ENCODE measurements around the gene IDI2. TPM values are rescaled to one million over a fixed set of nuclear protein-coding genes. Genes with fewer than 3 reads are reported as not detected.
"Not testable (repeated sequence)": the region's sequence is repeated elsewhere in the genome, so short reads cannot be mapped to it uniquely, and the experiment has no call there.

Gene IDI2
- polyA plus RNA-seq, 4 donors = 0.03 TPM; not detected in 3

GRCh38 chr10:1011696-1012095 is 14.0 kb downstream of the IDI2 start:
- Histone ChIP-seq H3K36me3 (ENCODE audit: control insufficient read depth in 3 of 3, insufficient read depth in 2 of 3, low read depth in 1 of 3, low read length in 3 of 3) (peaks cover 27 to 79% (median 32%) of the 10 kb centered on the region in 3 donors), H3K27me3 (ENCODE audit: control insufficient read depth in 3 of 3, insufficient read depth in 3 of 3, low read length in 3 of 3) (no peaks in the 10 kb centered on the region), H3K9me3 (ENCODE audit: control insufficient read depth in 2 of 2, insufficient read depth in 1 of 2, low read depth in 1 of 2, low read length in 1 of 2) (no peaks in the 10 kb centered on the region), H3K4me1 (ENCODE audit: control insufficient read depth in 3 of 3, insufficient read depth in 2 of 3, low read depth in 1 of 3, low read length in 2 of 3) (no peaks in the 10 kb centered on the region), H3K27ac (ENCODE audit: low read depth in 1 of 3, low read length in 2 of 3) (no peak overlapping the region), H3K4me3 (ENCODE audit: low read depth in 1 of 3, low read length in 3 of 3) (no peak overlapping the region)
- DNase-seq = no peak
- WGBS, 3 donors = 95 to 97% (median 96%) methylated on average over 16 of the region's 16 CpGs
- no peak for FAIRE-seq

- H3K4me3 ChIP-seq (ENCODE audit: low read depth in 1 of 3, low read length in 3 of 3) = no peak overlapping the region
- no peaks in the 10 kb centered on the region for H3K27me3 ChIP-seq (ENCODE audit: control insufficient read depth in 3 of 3, insufficient read depth in 3 of 3, low read length in 3 of 3)
- H3K9me3 ChIP-seq (ENCODE audit: control insufficient read depth in 2 of 2, insufficient read depth in 1 of 2, low read depth in 1 of 2, low read length in 1 of 2) = no peaks in the 10 kb centered on the region
- FAIRE-seq = no peak
- no peak overlapping the region for H3K27ac ChIP-seq (ENCODE audit: low read depth in 1 of 3, low read length in 2 of 3)
- H3K36me3 ChIP-seq (ENCODE audit: control insufficient read depth in 3 of 3, insufficient read depth in 2 of 3, low read depth in 1 of 3, low read length in 3 of 3) = peaks cover 26 to 83% (median 35%) of the 10 kb centered on the region in 3 donors
- WGBS, 3 donors = 92 to 95% (median 93%) methylated on average over 7 of the region's 7 CpGs
- H3K4me1 ChIP-seq (ENCODE audit: control insufficient read depth in 3 of 3, insufficient read depth in 2 of 3, low read depth in 1 of 3, low read length in 2 of 3) = no peaks in the 10 kb centered on the region
- DNase-seq = no peak
These were observed 15.0 kb downstream of the IDI2 start for GRCh38 chr10:1010703-1011102.

- H3K4me3 ChIP-seq (ENCODE audit: low read depth in 1 of 3, low read length in 3 of 3); FAIRE-seq; DNase-seq; H3K9me3 ChIP-seq (ENCODE audit: control insufficient read depth in 2 of 2, insufficient read depth in 1 of 2, low read depth in 1 of 2, low read length in 1 of 2); H3K4me1 ChIP-seq (ENCODE audit: control insufficient read depth in 3 of 3, insufficient read depth in 2 of 3, low read depth in 1 of 3, low read length in 2 of 3); H3K27ac ChIP-seq (ENCODE audit: low read depth in 1 of 3, low read length in 2 of 3); H3K27me3 ChIP-seq (ENCODE audit: control insufficient read depth in 3 of 3, insufficient read depth in 3 of 3, low read length in 3 of 3): not testable (repeated sequence)
- 66 to 76% (median 71%) methylated on average over 7 of the region's 8 CpGs for WGBS, 3 donors
- peaks cover 26 to 83% (median 36%) of the 10 kb centered on the region in 3 donors for H3K36me3 ChIP-seq (ENCODE audit: control insufficient read depth in 3 of 3, insufficient read depth in 2 of 3, low read depth in 1 of 3, low read length in 3 of 3)
These were observed 15.7 kb downstream of the IDI2 start for GRCh38 chr10:1009947-1010346.

DNA sequence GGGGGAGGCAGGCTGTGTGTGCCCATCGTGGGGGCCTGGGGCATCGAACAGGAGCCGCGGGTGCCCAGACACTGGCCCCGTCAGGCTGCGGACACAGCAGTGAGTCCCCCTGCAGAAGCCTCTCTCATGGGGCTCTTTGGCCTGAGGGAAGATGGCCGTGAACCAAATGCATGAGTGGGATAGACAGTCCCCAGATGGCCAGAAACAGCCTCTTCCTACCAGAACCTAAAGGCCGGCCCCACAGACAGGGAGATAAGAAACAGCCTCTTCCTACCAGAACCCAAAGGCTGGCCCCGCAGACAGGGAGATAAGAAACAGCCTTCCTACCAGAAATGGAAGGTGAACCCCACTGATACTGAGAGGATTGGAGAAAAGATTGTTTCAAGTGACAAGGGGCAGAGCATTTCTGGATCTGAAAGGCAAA is 16.6 kb downstream of the IDI2 start:
- 94 to 98% (median 97%) methylated on average over 9 of the region's 9 CpGs for WGBS, 3 donors
- peaks cover 33 to 84% (median 34%) of the 10 kb centered on the region in 3 donors for H3K36me3 ChIP-seq (ENCODE audit: control insufficient read depth in 3 of 3, insufficient read depth in 2 of 3, low read depth in 1 of 3, low read length in 3 of 3)
- FAIRE-seq = no peak

GRCh38 chr10:1007583-1007982 is 18.1 kb downstream of the IDI2 start:
- 87 to 91% (median 88%) methylated on average over 10 of the region's 10 CpGs for WGBS, 3 donors
- DNase-seq = no peak

More for the DNA sequence above, 16.6 kb downstream of the IDI2 start:
- H3K4me3 ChIP-seq (ENCODE audit: low read depth in 1 of 3, low read length in 3 of 3) = no peak overlapping the region
- H3K27me3 ChIP-seq (ENCODE audit: control insufficient read depth in 3 of 3, insufficient read depth in 3 of 3, low read length in 3 of 3) = no peaks in the 10 kb centered on the region
- no peaks in the 10 kb centered on the region for H3K9me3 ChIP-seq (ENCODE audit: control insufficient read depth in 2 of 2, insufficient read depth in 1 of 2, low read depth in 1 of 2, low read length in 1 of 2)
- H3K27ac ChIP-seq (ENCODE audit: low read depth in 1 of 3, low read length in 2 of 3) = no peak overlapping the region
- no peak for DNase-seq
- no peaks in the 10 kb centered on the region for H3K4me1 ChIP-seq (ENCODE audit: control insufficient read depth in 3 of 3, insufficient read depth in 2 of 3, low read depth in 1 of 3, low read length in 2 of 3)

DNA sequence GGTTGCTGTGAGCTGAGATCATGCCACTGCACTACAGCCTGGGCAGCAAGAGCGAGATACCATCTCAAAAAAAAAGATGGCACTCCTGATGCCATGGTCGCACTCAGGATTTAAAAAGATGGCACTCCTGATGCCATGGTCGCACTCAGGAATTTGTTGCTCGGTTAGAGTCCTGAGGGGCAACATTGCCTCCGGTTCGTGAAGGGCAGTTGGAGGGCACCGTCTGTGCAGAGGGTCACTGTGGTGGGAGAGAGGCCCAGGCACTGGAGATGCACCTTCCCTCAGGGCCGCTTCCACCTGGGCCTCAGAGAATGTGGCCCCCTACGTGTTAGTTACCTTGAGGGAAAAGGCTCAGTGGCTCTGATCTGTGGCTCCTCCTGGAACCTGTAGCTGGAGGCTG is 19.1 kb downstream of the IDI2 start:
- no peak overlapping the region for H3K27ac ChIP-seq (ENCODE audit: low read depth in 1 of 3, low read length in 2 of 3)
- no peaks in the 10 kb centered on the region for H3K27me3 ChIP-seq (ENCODE audit: control insufficient read depth in 3 of 3, insufficient read depth in 3 of 3, low read length in 3 of 3)
- H3K36me3 ChIP-seq (ENCODE audit: control insufficient read depth in 3 of 3, insufficient read depth in 2 of 3, low read depth in 1 of 3, low read length in 3 of 3) = peaks cover 31 to 75% (median 34%) of the 10 kb centered on the region in 3 donors
- H3K4me1 ChIP-seq (ENCODE audit: control insufficient read depth in 3 of 3, insufficient read depth in 2 of 3, low read depth in 1 of 3, low read length in 2 of 3) = no peaks in the 10 kb centered on the region
- no peak for DNase-seq
- peaks cover 0 to 13% of the 10 kb centered on the region in 2 donors for H3K9me3 ChIP-seq (ENCODE audit: control insufficient read depth in 2 of 2, insufficient read depth in 1 of 2, low read depth in 1 of 2, low read length in 1 of 2)
- no peak overlapping the region for H3K4me3 ChIP-seq (ENCODE audit: low read depth in 1 of 3, low read length in 3 of 3)
- FAIRE-seq = no peak
- 95 to 98% (median 97%) methylated on average over 9 of the region's 9 CpGs for WGBS, 3 donors

More at GRCh38 chr10:1007583-1007982, 18.1 kb downstream of the IDI2 start:
- no peaks in the 10 kb centered on the region for H3K27me3 ChIP-seq (ENCODE audit: control insufficient read depth in 3 of 3, insufficient read depth in 3 of 3, low read length in 3 of 3)
- H3K36me3 ChIP-seq (ENCODE audit: control insufficient read depth in 3 of 3, insufficient read depth in 2 of 3, low read depth in 1 of 3, low read length in 3 of 3) = peaks cover 36 to 80% (median 37%) of the 10 kb centered on the region in 3 donors
- FAIRE-seq = no peak
- H3K27ac ChIP-seq (ENCODE audit: low read depth in 1 of 3, low read length in 2 of 3) = no peak overlapping the region
- peaks cover 0 to 9% of the 10 kb centered on the region in 2 donors for H3K9me3 ChIP-seq (ENCODE audit: control insufficient read depth in 2 of 2, insufficient read depth in 1 of 2, low read depth in 1 of 2, low read length in 1 of 2)
- no peaks in the 10 kb centered on the region for H3K4me1 ChIP-seq (ENCODE audit: control insufficient read depth in 3 of 3, insufficient read depth in 2 of 3, low read depth in 1 of 3, low read length in 2 of 3)
- H3K4me3 ChIP-seq (ENCODE audit: low read depth in 1 of 3, low read length in 3 of 3) = no peak overlapping the region

DNA sequence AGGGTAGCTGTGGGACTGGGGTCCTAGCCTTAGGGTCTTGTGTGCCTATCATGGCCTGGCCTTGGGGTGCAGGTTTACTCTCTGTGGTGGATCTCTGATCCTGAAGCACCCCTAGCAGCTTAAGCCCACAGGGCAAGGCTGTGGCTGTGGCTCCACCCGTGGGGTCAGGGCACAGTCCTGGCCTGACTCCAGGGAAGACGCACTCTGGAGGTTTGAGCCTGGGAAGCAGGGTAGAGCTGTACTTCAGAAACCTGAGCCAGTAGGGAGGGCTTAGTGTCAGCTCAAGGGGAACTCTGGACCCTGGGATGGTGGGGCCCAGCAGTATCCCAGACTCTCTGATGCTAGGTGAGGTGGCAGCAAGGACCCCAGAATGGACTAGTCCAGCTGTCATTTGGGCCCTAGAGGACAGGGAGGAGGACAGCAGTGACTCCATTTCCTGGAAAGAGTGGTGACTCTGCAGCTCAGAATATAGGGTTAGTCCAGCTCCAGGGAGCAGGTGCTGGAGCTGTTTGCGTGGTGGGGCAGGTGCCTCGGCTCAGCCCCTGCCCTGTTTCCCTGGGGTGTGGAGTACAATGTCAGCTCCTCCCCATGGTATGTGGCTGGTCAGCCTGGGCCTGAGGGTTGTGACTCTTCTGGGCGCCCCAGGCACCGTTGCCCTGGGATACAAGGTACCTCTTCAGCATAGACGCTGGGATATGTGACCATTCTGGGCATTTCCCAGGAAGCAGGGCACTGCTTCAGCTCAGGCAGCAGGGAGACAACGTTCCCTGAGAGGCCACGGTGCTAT is 21.6 kb downstream of the IDI2 start:
- H3K4me1 ChIP-seq (ENCODE audit: control insufficient read depth in 3 of 3, insufficient read depth in 2 of 3, low read depth in 1 of 3, low read length in 2 of 3) = no peaks in the 10 kb centered on the region
- H3K4me3 ChIP-seq (ENCODE audit: low read depth in 1 of 3, low read length in 3 of 3) = no peak overlapping the region
- H3K27me3 ChIP-seq (ENCODE audit: control insufficient read depth in 3 of 3, insufficient read depth in 3 of 3, low read length in 3 of 3) = no peaks in the 10 kb centered on the region
- H3K27ac ChIP-seq (ENCODE audit: low read depth in 1 of 3, low read length in 2 of 3) = no peak overlapping the region
- WGBS, 3 donors = 95 to 99% (median 96%) methylated on average over 9 of the region's 9 CpGs
- DNase-seq (no peak), FAIRE-seq (no peak)
- peaks cover 0 to 20% of the 10 kb centered on the region in 2 donors for H3K9me3 ChIP-seq (ENCODE audit: control insufficient read depth in 2 of 2, insufficient read depth in 1 of 2, low read depth in 1 of 2, low read length in 1 of 2)
- H3K36me3 ChIP-seq (ENCODE audit: control insufficient read depth in 3 of 3, insufficient read depth in 2 of 3, low read depth in 1 of 3, low read length in 3 of 3) = peaks cover 28 to 72% (median 32%) of the 10 kb centered on the region in 3 donors

DNA sequence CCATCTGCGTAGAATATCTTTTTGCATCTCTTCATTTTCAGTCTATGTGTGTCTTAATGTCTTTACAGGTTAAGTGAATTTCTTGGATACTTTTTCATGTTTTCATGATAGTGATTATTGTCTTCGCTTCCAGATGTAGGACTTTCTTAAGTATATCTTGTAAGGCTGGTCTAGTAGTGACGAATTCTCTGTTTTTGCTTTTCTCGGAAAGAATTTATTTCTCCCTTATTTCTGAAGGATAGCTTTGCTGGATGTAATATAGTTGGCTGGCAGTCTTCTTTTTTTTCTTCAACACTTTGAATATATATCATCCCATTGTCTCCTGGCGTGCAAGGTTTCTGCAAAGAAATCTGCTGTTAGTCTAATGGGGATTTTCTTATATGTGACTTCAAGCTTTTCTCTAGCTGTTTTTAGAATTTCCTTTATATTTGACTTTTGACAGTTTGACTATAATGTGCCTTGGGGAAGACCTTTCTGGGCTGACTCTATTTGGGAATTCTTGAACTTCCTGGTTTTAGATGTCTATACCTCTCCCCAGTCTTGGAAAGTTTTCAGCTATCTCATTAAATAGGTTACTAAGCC is 23.1 kb downstream of the IDI2 start:
- DNase-seq = no peak
- Histone ChIP-seq H3K4me1 (ENCODE audit: control insufficient read depth in 3 of 3, insufficient read depth in 2 of 3, low read depth in 1 of 3, low read length in 2 of 3) (no peaks in the 10 kb centered on the region), H3K36me3 (ENCODE audit: control insufficient read depth in 3 of 3, insufficient read depth in 2 of 3, low read depth in 1 of 3, low read length in 3 of 3) (peaks cover 29 to 76% (median 38%) of the 10 kb centered on the region in 3 donors), H3K9me3 (ENCODE audit: control insufficient read depth in 2 of 2, insufficient read depth in 1 of 2, low read depth in 1 of 2, low read length in 1 of 2) (peaks cover 0 to 20% of the 10 kb centered on the region in 2 donors), H3K27me3 (ENCODE audit: control insufficient read depth in 3 of 3, insufficient read depth in 3 of 3, low read length in 3 of 3) (no peaks in the 10 kb centered on the region), H3K27ac (ENCODE audit: low read depth in 1 of 3, low read length in 2 of 3) (no peak overlapping the region), H3K4me3 (ENCODE audit: low read depth in 1 of 3, low read length in 3 of 3) (no peak overlapping the region)
- 95 to 99% (median 99%) methylated on average over 5 of the region's 5 CpGs for WGBS, 3 donors
- FAIRE-seq = no peak
